NT2/D1 (cell line): ENCODE measurements around the gene GLIPR1L1.

Source experiments
- YY1 ChIP-seq: IDR thresholded peaks from 2 replicates; pipeline ENCODE4 v1.6.1; 2011; ENCODE audit not compliant: insufficient read length, insufficient read depth
- ZNF274 ChIP-seq: IDR thresholded peaks from 2 replicates; pipeline ENCODE4 v1.6.1; 2011; ENCODE audit warnings: mild to moderate bottlenecking, low read depth, low read length

DNA sequence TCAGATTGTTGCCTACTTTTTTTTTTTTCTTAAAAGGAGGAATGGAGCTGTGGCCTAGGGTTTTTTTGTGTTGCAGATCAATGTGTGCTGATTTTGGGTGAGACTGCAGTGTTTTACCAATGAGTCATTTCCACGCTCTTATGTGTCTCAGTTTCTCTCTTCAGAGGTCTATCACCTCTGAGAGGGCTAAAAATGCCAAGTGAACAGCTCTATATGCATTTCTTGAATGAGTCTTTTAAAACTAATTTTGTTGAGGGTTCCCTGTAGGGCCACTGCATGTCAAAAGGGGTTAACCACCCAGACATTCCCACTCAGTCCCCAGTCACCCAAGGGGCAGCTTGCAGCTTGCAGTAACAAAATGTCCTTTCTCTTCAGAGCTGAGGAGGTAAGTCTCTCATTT, 32.2 kb downstream of the GLIPR1L1 start:
- TF ChIP-seq ZNF274 (no peak), YY1 (no peak)
